PFSK-1 (cell line): Measurements from ENCODE around the gene HTR1D.

Experiments used
- POLR2AphosphoS5 ChIP-seq: IDR thresholded peaks from 2 replicates; pipeline ENCODE4 v1.6.1; 2012; ENCODE audit warnings: low read depth, mild to moderate bottlenecking, control low read depth, low read length, moderate library complexity
- REST ChIP-seq, 2 experiments: IDR thresholded peaks; 2 replicates each; pipeline versions ENCODE4 v1.6.1 to v1.8.0; 2011 to 2012; ENCODE audit warnings: low read depth in 2 of 2, low read length in 2 of 2, control low read depth in 1 of 2, inconsistent platforms in 1 of 2, mild to moderate bottlenecking in 1 of 2, moderate library complexity in 1 of 2; ENCODE audit not compliant: insufficient read depth in 1 of 2
- TAF1 ChIP-seq: IDR thresholded peaks from 2 replicates; pipeline ENCODE4 v1.6.1; 2012; ENCODE audit warnings: low read length, control low read depth, borderline replicate concordance; ENCODE audit not compliant: insufficient read depth

- TF ChIP-seq REST (IDR thresholded peaks at IDR 0.05; ENCODE audit: insufficient read depth in 1 of 2, low read depth in 2 of 2, low read length in 2 of 2) (no peak), POLR2AphosphoS5 (no peak), TAF1 (no peak)
Measured at GRCh38 chr1:23251812-23252211, 34.5 kb upstream of the HTR1D start.
